H9 (cell line): Measurements from ENCODE around the gene NKAIN2. TPM values are rescaled to one million over a fixed set of nuclear protein-coding genes. Genes with fewer than 3 reads are reported as not detected.
A peak's percentile ranks its signal among the peaks of the same experiment; 100 is the strongest.

Experiments used
- DNase-seq: peaks from one replicate; pipeline ENCODE4 v3.0.0-alpha.2; 2017
- H2AFZ ChIP-seq: one replicate; pipeline ENCODE4 v1.6.1; 2013; ENCODE audit warnings: mild to moderate bottlenecking, low read length, control low read depth, moderate library complexity
- H2AK5ac ChIP-seq: 2 replicates; pipeline ENCODE4 v1.6.1; 2013; ENCODE audit warnings: low read length, control low read depth, mixed read lengths; ENCODE audit not compliant: insufficient read length
- H2BK120ac ChIP-seq: one replicate; pipeline ENCODE4 v1.6.1; 2013; ENCODE audit warnings: low read depth, mild to moderate bottlenecking, low read length, control low read depth, inconsistent platforms; ENCODE audit not compliant: poor library complexity, severe bottlenecking
- H2BK12ac ChIP-seq: 2 replicates; pipeline ENCODE4 v1.6.1; 2013; ENCODE audit warnings: low read length, control low read depth, mixed read lengths, low read depth; ENCODE audit not compliant: insufficient read length
- H2BK15ac ChIP-seq: 2 replicates; pipeline ENCODE4 v1.6.1; 2013; ENCODE audit warnings: low read depth, low read length, control low read depth
- H2BK20ac ChIP-seq: one replicate; pipeline ENCODE4 v1.6.1; 2013; ENCODE audit warnings: low read depth, mild to moderate bottlenecking, low read length, control low read depth, inconsistent platforms; ENCODE audit not compliant: poor library complexity, severe bottlenecking
- H2BK5ac ChIP-seq: 2 replicates; pipeline ENCODE4 v1.6.1; 2013; ENCODE audit warnings: low read length, control low read depth, mixed read lengths; ENCODE audit not compliant: insufficient read length
- H3K14ac ChIP-seq: 2 replicates; pipeline ENCODE4 v1.6.1; 2013; ENCODE audit warnings: low read length, control low read depth; ENCODE audit not compliant: insufficient read depth
- H3K18ac ChIP-seq: 2 replicates; pipeline ENCODE4 v1.6.1; 2013; ENCODE audit warnings: low read depth, mild to moderate bottlenecking, mixed read lengths, low read length, control low read depth; ENCODE audit not compliant: insufficient read length
- H3K23ac ChIP-seq: 2 replicates; pipeline ENCODE4 v1.6.1; 2013; ENCODE audit warnings: low read length, control low read depth, mixed read lengths, low read depth; ENCODE audit not compliant: insufficient read length
- H3K23me2 ChIP-seq: 2 replicates; pipeline ENCODE4 v1.6.1; 2013; ENCODE audit warnings: low read depth, mild to moderate bottlenecking, mixed read lengths, low read length, control low read depth; ENCODE audit not compliant: insufficient read length, poor library complexity, severe bottlenecking
- H3K27ac ChIP-seq: 2 replicates; pipeline ENCODE4 v1.5.1; 2013; ENCODE audit warnings: low read length, control low read depth, mixed read lengths, low read depth; ENCODE audit not compliant: insufficient read length
- H3K27me3 ChIP-seq: 2 replicates; pipeline ENCODE4 v1.6.1; 2013; ENCODE audit warnings: low read length, control low read depth, inconsistent platforms; ENCODE audit not compliant: insufficient read depth
- H3K4ac ChIP-seq: 2 replicates; pipeline ENCODE4 v1.6.1; 2013; ENCODE audit warnings: low read depth, mild to moderate bottlenecking, control low read depth, inconsistent platforms, low read length, moderate library complexity
- H3K4me1 ChIP-seq: 2 replicates; pipeline ENCODE4 v1.6.1; 2013; ENCODE audit warnings: low read length, control low read depth, inconsistent platforms; ENCODE audit not compliant: insufficient read depth
- H3K4me2 ChIP-seq: 2 replicates; pipeline ENCODE4 v1.6.1; 2013; ENCODE audit warnings: low read length, control low read depth, mixed read lengths; ENCODE audit not compliant: insufficient read length, insufficient read depth
- H3K56ac ChIP-seq: 2 replicates; pipeline ENCODE4 v1.6.1; 2013; ENCODE audit warnings: low read depth, mild to moderate bottlenecking, mixed read lengths, low read length, control low read depth; ENCODE audit not compliant: insufficient read length
- H3K79me1 ChIP-seq: 2 replicates; pipeline ENCODE4 v1.6.1; 2013; ENCODE audit warnings: low read depth, mild to moderate bottlenecking, moderate library complexity, low read length, control low read depth, inconsistent platforms; ENCODE audit not compliant: insufficient read depth, poor library complexity, severe bottlenecking
- H3K79me2 ChIP-seq: 2 replicates; pipeline ENCODE4 v1.6.1; 2013; ENCODE audit warnings: low read length, control low read depth, inconsistent platforms; ENCODE audit not compliant: insufficient read depth
- H3K9ac ChIP-seq: 2 replicates; pipeline ENCODE4 v1.6.1; 2013; ENCODE audit warnings: low read length, control low read depth, mixed read lengths; ENCODE audit not compliant: insufficient read length; ENCODE audit errors: extremely low read depth
- H3K9me3 ChIP-seq: one replicate; pipeline ENCODE4 v1.6.1; 2013; ENCODE audit warnings: low read depth, low read length, inconsistent platforms; ENCODE audit not compliant: control insufficient read depth
- H3T11ph ChIP-seq: one replicate; pipeline ENCODE4 v1.6.1; 2013; ENCODE audit warnings: mild to moderate bottlenecking, low read length, control low read depth, inconsistent platforms
- H4K20me1 ChIP-seq: one replicate; pipeline ENCODE4 v1.6.1; 2013; ENCODE audit not compliant: control insufficient read depth, insufficient read length, insufficient read depth
- H4K5ac ChIP-seq: 2 replicates; pipeline ENCODE4 v1.6.1; 2013; ENCODE audit warnings: low read depth, mild to moderate bottlenecking, mixed read lengths, low read length, control low read depth; ENCODE audit not compliant: insufficient read length
- H4K8ac ChIP-seq: replicated peaks from 2 replicates; pipeline ENCODE4 v1.6.1; 2013; ENCODE audit warnings: low read length, control low read depth, mixed read lengths, low read depth; ENCODE audit not compliant: insufficient read length
- H4K91ac ChIP-seq: 2 replicates; pipeline ENCODE4 v1.6.1; 2013; ENCODE audit warnings: low read depth, mild to moderate bottlenecking, moderate library complexity, mixed read lengths, low read length, control low read depth; ENCODE audit not compliant: insufficient read length
- H3K27ac Mint-ChIP-seq, 3 experiments: 2 replicates in 2 of 3; 3 replicates in 1 of 3; pipeline ENCODE4 v1.8.0; 2020 to 2021; ENCODE audit warnings: mixed read lengths in 3 of 3, mild to moderate bottlenecking in 1 of 3, moderate library complexity in 1 of 3
- H3K27me3 Mint-ChIP-seq: 2 replicates; pipeline ENCODE4 v1.8.0; 2021; ENCODE audit warnings: low read depth, mild to moderate bottlenecking, moderate library complexity, mixed read lengths
- H3K36me3 Mint-ChIP-seq, 3 experiments: 2 replicates in 2 of 3; 3 replicates in 1 of 3; pipeline ENCODE4 v1.8.0; 2020 to 2021; ENCODE audit warnings: low read depth in 3 of 3, mixed read lengths in 3 of 3; ENCODE audit not compliant: insufficient read depth in 1 of 3
- H3K4me1 Mint-ChIP-seq, 2 experiments: 2 replicates each; pipeline ENCODE4 v1.8.0; 2020; ENCODE audit warnings: mixed read lengths in 2 of 2
- H3K4me3 Mint-ChIP-seq, 2 experiments: 2 replicates in 1 of 2; 3 replicates in 1 of 2; pipeline ENCODE4 v1.8.0; 2020 to 2021; ENCODE audit warnings: mild to moderate bottlenecking in 2 of 2, mixed read lengths in 2 of 2, moderate library complexity in 1 of 2
- H3K9me3 Mint-ChIP-seq, 2 experiments: 2 replicates in 1 of 2; 3 replicates in 1 of 2; pipeline ENCODE4 v1.8.0; 2020; ENCODE audit warnings: mild to moderate bottlenecking in 2 of 2, mixed read lengths in 2 of 2, moderate library complexity in 1 of 2
- CTCF ChIP-seq: fragments of 200-600 bp; sonication (generic); conservative IDR thresholded peaks from 3 replicates; pipeline ENCODE4 v1.8.0; 2021; ENCODE audit warnings: antibody characterized with exemption, mild to moderate bottlenecking
- WGBS: extraction: QIAGEN DNeasy Blood & Tissue Kit; methylation state at CpG from one replicate; pipeline ENCODE4 v1.1.7; 2013; ENCODE audit warnings: missing lambda C conversion rate, low lambda C conversion rate, mixed read lengths; ENCODE audit not compliant: insufficient read length; ENCODE audit errors: extremely low coverage; 5-methylcytosine and 5-hydroxymethylcytosine counted together
- total RNA-seq: library from RNA; stranded (reverse); gene quantifications from 2 replicates; pipeline ENCODE4 v1.2.1, GENCODE V29; 2021

NKAIN2 gene
- total RNA-seq, 1 experiment from 2014 or later = 0.17 TPM

DNA sequence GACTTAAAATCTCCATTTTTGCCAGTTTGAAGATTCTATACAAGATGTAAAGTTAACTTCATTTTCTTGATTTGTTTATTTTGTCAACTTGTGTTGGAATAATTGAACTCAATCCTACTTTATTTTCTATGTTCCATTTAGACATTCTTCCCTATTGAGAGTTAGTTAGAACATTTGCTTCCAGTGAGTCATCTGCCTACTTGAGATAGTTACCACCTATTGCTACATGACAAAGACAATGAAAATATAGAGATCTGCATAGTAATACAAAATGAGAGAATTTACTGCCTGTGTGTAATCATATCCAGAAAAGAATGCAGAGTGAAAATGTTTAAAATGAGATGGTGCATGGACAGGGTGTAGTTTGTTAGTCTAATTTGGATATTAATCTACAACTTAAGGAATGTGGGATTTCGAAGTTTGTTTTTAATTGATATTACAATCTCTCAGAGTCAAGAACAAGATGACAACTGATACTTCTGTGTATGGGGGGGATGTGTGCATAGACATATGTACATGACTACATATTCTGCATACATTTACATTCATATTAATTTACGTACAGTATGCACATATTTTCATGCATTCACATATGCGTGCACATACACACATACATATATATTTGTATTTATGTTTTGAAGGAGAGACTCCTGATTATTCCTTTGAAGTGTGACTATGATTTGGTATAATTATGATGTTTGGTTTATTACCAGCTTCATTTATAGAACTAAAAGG is 420.1 kb downstream of the NKAIN2 start:
- Histone ChIP-seq H3K4ac (no peak overlapping the region), H2BK120ac (no peak overlapping the region), H2BK5ac (no peak overlapping the region), H3K4me1 (no peaks in the 10 kb centered on the region; the same call in 1 of the 2 replicates), H3K27me3 (no peaks in the 10 kb centered on the region), H4K91ac (no peak overlapping the region), H3K18ac (no peak overlapping the region), H2BK12ac (no peak overlapping the region), H3K9me3 (no peaks in the 10 kb centered on the region), H3K4me2 (no peak overlapping the region), H4K5ac (no peak overlapping the region), H3K14ac (no peak overlapping the region), H2AK5ac (no peak overlapping the region), H4K20me1 (no peaks in the 10 kb centered on the region), H3K27ac (no peak overlapping the region), H3K23ac (no peak overlapping the region), H3K56ac (no peak overlapping the region), H2BK20ac (no peak overlapping the region), H3K23me2 (no peaks in the 10 kb centered on the region), H3T11ph (no peak overlapping the region), H3K79me2 (no peaks in the 10 kb centered on the region), H4K8ac (no peak overlapping the region), H3K79me1 (no peaks in the 10 kb centered on the region), H2BK15ac (no peak overlapping the region), H2AFZ (no peak overlapping the region), H3K9ac (no peak overlapping the region)
- H3K36me3 Mint-ChIP-seq = peaks cover 0 to 2% (median 1%) of the 10 kb centered on the region in 3 experiments; a peak in 4 of 7 replicates
- no peaks in the 10 kb centered on the region for H3K27me3 Mint-ChIP-seq
- peak overlapping the region in 2 of 3 experiments; percentile 13 to 48; a peak in 3 of 7 replicates for H3K27ac Mint-ChIP-seq
- DNase-seq = no peak
- no peak overlapping the region for H3K4me3 Mint-ChIP-seq
- WGBS = no CpG with 5 or more reads among the region's 3 CpGs
- H3K4me1 Mint-ChIP-seq = peaks cover 5 to 8% of the 10 kb centered on the region in 2 experiments
- no peak for TF ChIP-seq CTCF
- H3K9me3 Mint-ChIP-seq = peaks cover 0 to 1% of the 10 kb centered on the region in 2 experiments; a peak in 2 of 5 replicates
